ENCODE data around the gene TMEM176A.

DNA sequence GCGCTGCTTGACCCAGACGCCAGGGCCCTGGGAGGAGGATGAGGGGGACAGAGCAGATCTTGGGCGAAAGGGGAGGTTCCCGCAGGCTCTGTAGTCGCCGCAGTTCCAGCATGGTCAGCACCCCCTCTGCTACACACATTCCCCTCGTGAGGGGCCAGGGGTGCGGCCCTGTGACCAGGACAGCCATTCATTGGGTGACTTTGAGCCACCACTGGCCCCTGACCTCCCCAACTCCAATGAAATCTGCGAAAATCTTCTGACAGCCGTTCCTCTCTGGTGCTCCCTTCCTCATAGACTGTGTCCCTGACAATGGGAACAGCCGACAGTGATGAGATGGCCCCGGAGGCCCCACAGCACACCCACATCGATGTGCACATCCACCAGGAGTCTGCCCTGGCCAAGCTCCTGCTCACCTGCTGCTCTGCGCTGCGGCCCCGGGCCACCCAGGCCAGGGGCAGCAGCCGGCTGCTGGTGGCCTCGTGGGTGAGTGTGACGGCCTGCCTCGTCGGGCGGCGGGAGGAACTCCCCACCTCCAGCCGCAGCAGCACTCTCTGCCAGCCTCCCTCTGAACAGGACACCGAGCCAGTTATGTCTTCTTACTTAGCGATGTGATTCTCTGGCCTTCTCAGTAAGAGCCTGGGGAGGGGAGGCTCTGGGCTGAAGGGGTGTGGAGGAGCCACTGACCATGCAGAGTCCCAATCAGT lies 825 bp downstream of the TMEM176A start:
- TF ChIP-seq RCOR1 (IDR thresholded peaks at IDR 0.05; ENCODE audit: low read depth, low read length) (no peak), ZFP36 (IDR thresholded peaks at IDR 0.05; ENCODE audit: borderline replicate concordance, partially characterized antibody) (no peak), RAD21 (conservative IDR thresholded peaks at IDR 0.05 in 1 of 2, IDR thresholded peaks at IDR 0.05 in 1 of 2) (no peak), KDM5A (IDR thresholded peaks at IDR 0.05) (no peak), MAFK (IDR thresholded peaks at IDR 0.05; ENCODE audit: partially characterized antibody) (no peak), JUNB (IDR thresholded peaks at IDR 0.05) (no peak), RARB (CRISPR knock-in tag; IDR thresholded peaks at IDR 0.05) (no peak), RFX5 (IDR thresholded peaks at IDR 0.05) (no peak), REST (IDR thresholded peaks at IDR 0.05) (no peak)
- TF ChIP-seq, protein P1, sequence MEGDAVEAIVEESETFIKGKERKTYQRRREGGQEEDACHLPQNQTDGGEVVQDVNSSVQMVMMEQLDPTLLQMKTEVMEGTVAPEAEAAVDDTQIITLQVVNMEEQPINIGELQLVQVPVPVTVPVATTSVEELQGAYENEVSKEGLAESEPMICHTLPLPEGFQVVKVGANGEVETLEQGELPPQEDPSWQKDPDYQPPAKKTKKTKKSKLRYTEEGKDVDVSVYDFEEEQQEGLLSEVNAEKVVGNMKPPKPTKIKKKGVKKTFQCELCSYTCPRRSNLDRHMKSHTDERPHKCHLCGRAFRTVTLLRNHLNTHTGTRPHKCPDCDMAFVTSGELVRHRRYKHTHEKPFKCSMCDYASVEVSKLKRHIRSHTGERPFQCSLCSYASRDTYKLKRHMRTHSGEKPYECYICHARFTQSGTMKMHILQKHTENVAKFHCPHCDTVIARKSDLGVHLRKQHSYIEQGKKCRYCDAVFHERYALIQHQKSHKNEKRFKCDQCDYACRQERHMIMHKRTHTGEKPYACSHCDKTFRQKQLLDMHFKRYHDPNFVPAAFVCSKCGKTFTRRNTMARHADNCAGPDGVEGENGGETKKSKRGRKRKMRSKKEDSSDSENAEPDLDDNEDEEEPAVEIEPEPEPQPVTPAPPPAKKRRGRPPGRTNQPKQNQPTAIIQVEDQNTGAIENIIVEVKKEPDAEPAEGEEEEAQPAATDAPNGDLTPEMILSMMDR (IDR thresholded peaks at IDR 0.05) = no peak
- TF ChIP-seq, protein P2, sequence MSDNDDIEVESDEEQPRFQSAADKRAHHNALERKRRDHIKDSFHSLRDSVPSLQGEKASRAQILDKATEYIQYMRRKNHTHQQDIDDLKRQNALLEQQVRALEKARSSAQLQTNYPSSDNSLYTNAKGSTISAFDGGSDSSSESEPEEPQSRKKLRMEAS (IDR thresholded peaks at IDR 0.05) = no peak

Measured in A549 (cell line).